GM23248 (cell line): ENCODE measurements around the gene ABHD18. TPM values are rescaled to one million over a fixed set of nuclear protein-coding genes. Genes with fewer than 3 reads are reported as not detected.

ENCODE experiments used
- DNase-seq: peaks from one replicate; pipeline ENCODE4 v3.0.0-alpha.2; 2015
- H2AFZ ChIP-seq: fragments of 200-600 bp; sonication (generic); 2 replicates; pipeline ENCODE4 v1.6.1; 2016; ENCODE audit warnings: antibody characterized with exemption
- H3F3A ChIP-seq: fragments of 200-600 bp; sonication (generic); 2 replicates; pipeline ENCODE4 v1.6.1; 2016; ENCODE audit warnings: mild to moderate bottlenecking, antibody characterized with exemption, mixed run types; ENCODE audit not compliant: insufficient read depth
- H3K27ac ChIP-seq: fragments of 200-600 bp; sonication (generic); 2 replicates; pipeline ENCODE4 v1.5.1; 2016; ENCODE audit warnings: mild to moderate bottlenecking
- H3K27me3 ChIP-seq: fragments of 200-600 bp; sonication (generic); replicated peaks from 2 replicates; pipeline ENCODE4 v1.6.1; 2016; ENCODE audit warnings: mild to moderate bottlenecking; ENCODE audit not compliant: insufficient read depth
- H3K36me3 ChIP-seq: fragments of 200-600 bp; sonication (generic); 2 replicates; pipeline ENCODE4 v1.6.1; 2016; ENCODE audit warnings: low read depth, mild to moderate bottlenecking
- H3K4me1 ChIP-seq: fragments of 200-600 bp; sonication (generic); 2 replicates; pipeline ENCODE4 v1.6.1; 2016; ENCODE audit warnings: mild to moderate bottlenecking; ENCODE audit not compliant: insufficient read depth
- H3K4me2 ChIP-seq: fragments of 200-600 bp; sonication (generic); one replicate; pipeline ENCODE4 v1.6.1; 2016; ENCODE audit warnings: mild to moderate bottlenecking; ENCODE audit not compliant: unreplicated experiment
- H3K4me3 ChIP-seq: fragments of 200-600 bp; sonication (generic); 2 replicates; pipeline ENCODE4 v1.5.1; 2016; ENCODE audit warnings: mild to moderate bottlenecking
- H3K79me2 ChIP-seq: fragments of 200-600 bp; sonication (generic); 2 replicates; pipeline ENCODE4 v1.6.1; 2016; ENCODE audit warnings: mild to moderate bottlenecking; ENCODE audit not compliant: insufficient read depth
- H3K9ac ChIP-seq: fragments of 200-600 bp; sonication (generic); 2 replicates; pipeline ENCODE4 v1.6.1; 2016; ENCODE audit warnings: mild to moderate bottlenecking
- H3K9me2 ChIP-seq: fragments of 200-600 bp; sonication (generic); 2 replicates; pipeline ENCODE4 v1.6.1; 2016; ENCODE audit warnings: mixed run types, mild to moderate bottlenecking, moderate library complexity; ENCODE audit not compliant: insufficient read depth
- H3K9me3 ChIP-seq: fragments of 200-600 bp; sonication (generic); one replicate; pipeline ENCODE4 v1.6.1; 2017; ENCODE audit warnings: low read depth
- H4K20me1 ChIP-seq: fragments of 200-600 bp; sonication (generic); 2 replicates; pipeline ENCODE4 v1.6.0; 2016; ENCODE audit not compliant: insufficient read depth
- EZH2 ChIP-seq: fragments of 200-600 bp; sonication (generic); IDR thresholded peaks from 2 replicates; pipeline ENCODE4 v1.6.1; 2018; ENCODE audit warnings: antibody characterized with exemption, mild to moderate bottlenecking; ENCODE audit not compliant: insufficient read depth, poor library complexity, severe bottlenecking
- EZH2phosphoT487 ChIP-seq: fragments of 200-600 bp; sonication (generic); IDR thresholded peaks from 2 replicates; pipeline ENCODE4 v1.6.1; 2018; ENCODE audit warnings: antibody characterized with exemption, moderate library complexity, mild to moderate bottlenecking, low read depth; ENCODE audit not compliant: insufficient read depth
- WGBS, 2 experiments: methylation state at CpG; one replicate each; pipeline ENCODE4 v1.1.6; 2015 to 2017; ENCODE audit warnings: low lambda C conversion rate in 2 of 2, low coverage in 1 of 2; ENCODE audit errors: missing lambda C conversion rate in 2 of 2; 5-methylcytosine and 5-hydroxymethylcytosine counted together
- in situ Hi-C: fragments of 300-500 bp; cut with MboI; formaldehyde crosslinking; loops from 2 replicates; pipeline ENCODE4 v1.15.0; 2020
- polyA plus RNA-seq: library from polyadenylated mRNA; unstranded; fragments of >200 nt; fragmentation: Nextera tagmentation; extraction: Ambion mirVana; gene quantifications from 2 replicates; pipeline ENCODE4 v1.2.1, GENCODE V29; 2016
- total RNA-seq: library from RNA; depleted of rRNA; stranded (reverse); fragments of >200 nt; shearing (Covaris generic); gene quantifications from 2 replicates; pipeline ENCODE4 v1.2.3, GENCODE V29; 2014

ABHD18 gene
- total and polyA plus RNA-seq, 2 experiments from 2014 or later: 3.4 to 4.1 TPM

GRCh38 chr4:128006592-128006991 lies 41.4 kb downstream of the ABHD18 start:
- Histone ChIP-seq H4K20me1 (no peaks in the 10 kb centered on the region), H3F3A (no peaks in the 10 kb centered on the region), H3K4me1 (no peaks in the 10 kb centered on the region), H3K27ac (no peak overlapping the region), H3K4me3 (no peak overlapping the region), H3K4me2 (no peak overlapping the region), H3K9me2 (no peaks in the 10 kb centered on the region), H3K27me3 (no peaks in the 10 kb centered on the region), H3K9me3 (no peaks in the 10 kb centered on the region), H3K36me3 (no peaks in the 10 kb centered on the region), H2AFZ (no peak overlapping the region), H3K9ac (no peak overlapping the region), H3K79me2 (0 out of 2 replicates have a peak, but pooled peaks cover 3% of the 10 kb centered on the region)
- 83% methylated on average over 5 of the region's 5 CpGs for WGBS, 2 experiments
- peak; percentile 5 for DNase-seq
- in situ Hi-C loops: no loop called here
- no peak for TF ChIP-seq EZH2phosphoT487
- TF ChIP-seq EZH2: no peak

- no peaks in the 10 kb centered on the region for H3K36me3 ChIP-seq
- H2AFZ ChIP-seq: no peak overlapping the region
- no peak overlapping the region for H3K27ac ChIP-seq
- H3K4me1 ChIP-seq: no peaks in the 10 kb centered on the region
- H3K9ac ChIP-seq: no peak overlapping the region
- no peak overlapping the region for H3K4me2 ChIP-seq
- no peak for DNase-seq
- no peaks in the 10 kb centered on the region for H4K20me1 ChIP-seq
- TF ChIP-seq EZH2phosphoT487: no peak
- TF ChIP-seq EZH2: no peak
- H3K9me2 ChIP-seq: no peaks in the 10 kb centered on the region
- no peaks in the 10 kb centered on the region for H3K9me3 ChIP-seq
- H3F3A ChIP-seq: no peaks in the 10 kb centered on the region
- 93 to 94% methylated on average over 3 of the region's 3 CpGs for WGBS, 2 experiments
- in situ Hi-C loops: no loop called here
- no peaks in the 10 kb centered on the region for H3K79me2 ChIP-seq
- H3K27me3 ChIP-seq: no peaks in the 10 kb centered on the region
- H3K4me3 ChIP-seq: no peak overlapping the region
Measured at GRCh38 chr4:128009428-128009827, 44.2 kb downstream of the ABHD18 start.

DNA sequence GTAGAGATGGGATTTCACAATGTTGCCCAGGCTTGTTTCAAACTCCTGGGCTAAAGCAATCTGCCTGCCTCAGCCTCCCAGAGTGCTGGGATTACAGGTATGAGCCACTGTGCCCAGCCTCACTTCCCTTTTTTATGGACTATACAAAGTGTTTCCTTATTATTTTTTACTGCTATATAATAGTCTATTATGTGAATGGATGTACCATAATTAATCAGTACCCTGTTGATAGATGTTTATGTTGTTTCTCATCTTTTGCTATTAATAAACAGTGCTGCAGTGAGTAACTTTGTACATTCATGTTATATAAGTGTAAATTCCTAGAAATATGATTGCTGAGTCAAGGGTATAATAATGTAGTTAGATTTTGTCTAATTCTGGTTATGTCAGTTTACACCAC lies 60.1 kb downstream of the ABHD18 start:
- no peaks in the 10 kb centered on the region for H3K4me1 ChIP-seq
- H3K27me3 ChIP-seq: no peaks in the 10 kb centered on the region
- DNase-seq: no peak
- no peaks in the 10 kb centered on the region for H3F3A ChIP-seq
- no peaks in the 10 kb centered on the region for H4K20me1 ChIP-seq
- H3K4me2 ChIP-seq: no peak overlapping the region
- no peaks in the 10 kb centered on the region for H3K79me2 ChIP-seq
- H3K9me3 ChIP-seq: no peaks in the 10 kb centered on the region
- H3K36me3 ChIP-seq: no peaks in the 10 kb centered on the region; the same call in none of the 2 replicates
- H3K9ac ChIP-seq: no peak overlapping the region
- no peaks in the 10 kb centered on the region for H3K9me2 ChIP-seq
- no peak overlapping the region for H3K27ac ChIP-seq
- no peak overlapping the region for H2AFZ ChIP-seq
- in situ Hi-C loops: no loop called here
- no peak for TF ChIP-seq EZH2phosphoT487
- TF ChIP-seq EZH2: no peak
- H3K4me3 ChIP-seq: no peak overlapping the region

DNA sequence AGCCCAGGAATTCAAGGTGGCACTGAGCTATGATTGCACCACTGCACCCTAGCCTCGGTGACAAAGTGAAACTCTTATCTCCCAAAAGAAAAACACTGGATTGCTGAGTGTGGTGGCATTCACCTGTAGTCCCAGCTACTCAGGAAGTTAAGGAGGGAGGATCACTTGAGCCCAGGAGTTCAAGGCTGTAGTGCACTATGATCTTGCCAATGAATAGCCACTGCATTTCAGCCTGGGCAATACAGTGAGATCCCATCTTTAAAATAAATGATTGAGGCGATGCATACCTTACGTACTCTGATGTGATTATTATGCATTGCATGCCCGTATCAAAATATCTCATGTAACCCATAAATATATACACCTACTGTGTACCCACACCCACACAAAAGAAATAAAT lies 64.7 kb downstream of the ABHD18 start:
- DNase-seq: no peak
- no peak overlapping the region for H3K9ac ChIP-seq
- no peak overlapping the region for H2AFZ ChIP-seq
- H3K79me2 ChIP-seq: no peaks in the 10 kb centered on the region
- H3K27ac ChIP-seq: no peak overlapping the region
- H3K4me2 ChIP-seq: no peak overlapping the region
- H4K20me1 ChIP-seq: no peaks in the 10 kb centered on the region
- no peaks in the 10 kb centered on the region for H3K4me1 ChIP-seq
- WGBS, 2 experiments: 98 to 100% methylated on average over 4 of the region's 4 CpGs
- no peaks in the 10 kb centered on the region for H3K9me2 ChIP-seq
- in situ Hi-C loops: no loop called here
- no peaks in the 10 kb centered on the region for H3K9me3 ChIP-seq
- no peak for TF ChIP-seq EZH2phosphoT487
- no peak for TF ChIP-seq EZH2
- no peaks in the 10 kb centered on the region; the same call in none of the 2 replicates for H3K36me3 ChIP-seq
- no peak overlapping the region for H3K4me3 ChIP-seq
- no peaks in the 10 kb centered on the region for H3K27me3 ChIP-seq
- no peaks in the 10 kb centered on the region for H3F3A ChIP-seq

- Histone ChIP-seq H3K4me3 (no peak overlapping the region), H2AFZ (no peak overlapping the region), H3K4me2 (no peak overlapping the region), H3F3A (no peaks in the 10 kb centered on the region), H3K27ac (no peak overlapping the region), H3K27me3 (no peaks in the 10 kb centered on the region), H3K9ac (no peak overlapping the region), H3K9me2 (no peaks in the 10 kb centered on the region), H3K9me3 (no peaks in the 10 kb centered on the region), H3K36me3 (no peaks in the 10 kb centered on the region; the same call in none of the 2 replicates), H3K4me1 (no peaks in the 10 kb centered on the region), H3K79me2 (no peaks in the 10 kb centered on the region), H4K20me1 (no peaks in the 10 kb centered on the region)
- in situ Hi-C loops: no loop called here
- no peak for DNase-seq
- TF ChIP-seq EZH2: no peak
- TF ChIP-seq EZH2phosphoT487: no peak
- WGBS, 2 experiments: 85% methylated on average over 3 of the region's 3 CpGs
Measured at GRCh38 chr4:128031756-128032384, 66.7 kb downstream of the ABHD18 start.
